GM18499 (cell line): ENCODE results near the gene GAS6.
"Not testable (repeated sequence)": the region's sequence is repeated elsewhere in the genome, so short reads cannot be mapped to it uniquely, and the experiment has no call there.

ENCODE experiments used
- ATAC-seq: cut with Tn5 transposase; IDR thresholded peaks from one replicate; pipeline ENCODE4 v1.9.1; 2021; ENCODE audit warnings: moderate number of reproducible peaks; ENCODE audit not compliant: insufficient read depth, unreplicated experiment

GAS6 gene

GRCh38 chr13:113874579-113875428, 10.9 kb upstream of the GAS6 start:
- no peak for ATAC-seq

GRCh38 chr13:113874177-113874576, 10.3 kb upstream of the GAS6 start:
- no peak for ATAC-seq

- ATAC-seq: no peak
Measured at GRCh38 chr13:113869263-113869662, 5.4 kb upstream of the GAS6 start.

- not testable (repeated sequence) for ATAC-seq
Measured at GRCh38 chr13:113867913-113868312, 4.0 kb upstream of the GAS6 start.

- ATAC-seq: no peak
Measured at GRCh38 chr13:113865427-113865826, 1.6 kb upstream of the GAS6 start.

GRCh38 chr13:113864273-113864890, 506 bp upstream of the GAS6 start:
- no peak for ATAC-seq

GRCh38 chr13:113862931-113863523, 849 bp downstream of the GAS6 start:
- ATAC-seq: no peak

- no peak for ATAC-seq
Measured at GRCh38 chr13:113862191-113862930, 1.5 kb downstream of the GAS6 start.

- no peak for ATAC-seq
Measured at GRCh38 chr13:113861433-113862030, 2.3 kb downstream of the GAS6 start.

- ATAC-seq: no peak
Measured at GRCh38 chr13:113860665-113861432, 3.0 kb downstream of the GAS6 start.

GRCh38 chr13:113860051-113860664, 3.7 kb downstream of the GAS6 start:
- no peak for ATAC-seq

GRCh38 chr13:113859311-113860050, 4.4 kb downstream of the GAS6 start:
- no peak for ATAC-seq

GRCh38 chr13:113857531-113858195, 6.2 kb downstream of the GAS6 start:
- ATAC-seq: no peak

- no peak for ATAC-seq
Measured at GRCh38 chr13:113856716-113857065, 7.2 kb downstream of the GAS6 start.

- no peak for ATAC-seq
Measured at GRCh38 chr13:113855931-113856715, 7.8 kb downstream of the GAS6 start.

GRCh38 chr13:113855012-113855921, 8.6 kb downstream of the GAS6 start:
- ATAC-seq: no peak
